Measurements from ENCODE around the gene PRR18.

- TF ChIP-seq CTCF (conservative IDR thresholded peaks at IDR 0.05) (no peak), EZH2 (IDR thresholded peaks at IDR 0.05; ENCODE audit: low read depth) (no peak)
These were observed 25.2 kb upstream of the PRR18 start for GRCh38 chr6:166333172-166333995.

Measured in PC-9 (cell line).